GM20431 (cell line): ENCODE data around the gene CHST15.

ENCODE experiments used
- in situ Hi-C: fragments of 300-500 bp; cut with MseI, MboI; formaldehyde crosslinking; loops from one replicate; pipeline ENCODE4 v1.15.0; 2020; ENCODE audit warnings: low sequenced_read_pairs; ENCODE audit not compliant: unreplicated experiment

CHST15 gene

GRCh38 chr10:124084708-124085107, 8.7 kb downstream of the CHST15 start:
- in situ Hi-C loops: no loop called here

GRCh38 chr10:124083740-124084397, 9.5 kb downstream of the CHST15 start:
- in situ Hi-C loops: no loop called here

GRCh38 chr10:124083047-124083739, 10.2 kb downstream of the CHST15 start:
- in situ Hi-C loops: no loop called here

- in situ Hi-C loops: no loop called here
These were observed 10.8 kb downstream of the CHST15 start for GRCh38 chr10:124082555-124082954.

- in situ Hi-C loops: no loop called here
These were observed 11.8 kb downstream of the CHST15 start for GRCh38 chr10:124081547-124082140.

GRCh38 chr10:124079864-124080263, 13.5 kb downstream of the CHST15 start:
- in situ Hi-C loops: no loop called here

GRCh38 chr10:124078714-124079113, 14.7 kb downstream of the CHST15 start:
- in situ Hi-C loops: no loop called here

- in situ Hi-C loops: no loop called here
These were observed 15.4 kb downstream of the CHST15 start for GRCh38 chr10:124078028-124078427.

- in situ Hi-C loops: no loop called here
These were observed 16.0 kb downstream of the CHST15 start for GRCh38 chr10:124077208-124077993.

GRCh38 chr10:124076148-124076733, 17.2 kb downstream of the CHST15 start:
- in situ Hi-C loops: no loop called here

GRCh38 chr10:124075231-124075955, 18.0 kb downstream of the CHST15 start:
- in situ Hi-C loops: no loop called here

- in situ Hi-C loops: no loop called here
These were observed 18.8 kb downstream of the CHST15 start for GRCh38 chr10:124074501-124075109.

GRCh38 chr10:124073978-124074377, 19.4 kb downstream of the CHST15 start:
- in situ Hi-C loops: no loop called here

- in situ Hi-C loops: no loop called here
These were observed 20.9 kb downstream of the CHST15 start for GRCh38 chr10:124072541-124072940.

GRCh38 chr10:124072106-124072505, 21.3 kb downstream of the CHST15 start:
- in situ Hi-C loops: no loop called here

GRCh38 chr10:124071141-124071540, 22.3 kb downstream of the CHST15 start:
- in situ Hi-C loops: no loop called here

GRCh38 chr10:124070666-124071065, 22.7 kb downstream of the CHST15 start:
- in situ Hi-C loops: no loop called here

GRCh38 chr10:124069341-124070264, 23.8 kb downstream of the CHST15 start:
- in situ Hi-C loops: no loop called here
